Measurements from ENCODE around the gene NCMAP. TPM values are rescaled to one million over a fixed set of nuclear protein-coding genes. Genes with fewer than 3 reads are reported as not detected.

Gene NCMAP
- total and polyA plus RNA-seq, 2 of the 4 experiments (the other 2 are of a cell fraction), result not detected

DNA sequence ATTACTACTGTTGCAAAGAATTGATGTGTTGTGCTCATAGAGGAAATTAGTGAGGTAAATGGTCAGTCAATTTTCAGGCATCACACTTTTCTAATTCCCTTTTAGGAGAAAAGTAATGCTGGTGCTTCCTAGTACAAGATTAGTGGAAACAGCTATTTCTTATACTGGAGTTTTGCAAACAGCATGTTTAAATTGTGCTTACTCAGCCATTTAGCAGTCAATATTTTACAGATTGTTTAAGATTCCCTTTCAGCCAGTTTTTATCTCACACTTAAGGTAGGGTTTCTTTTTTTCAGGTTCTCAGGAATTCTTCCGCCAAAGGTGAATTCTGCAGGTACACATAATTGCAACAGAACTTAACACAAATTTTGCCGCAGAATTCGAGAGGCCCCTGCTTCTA is 98.1 kb downstream of the NCMAP start:
- Histone ChIP-seq H4K5ac (ENCODE audit: low read depth, low read length) (no peak overlapping the region), H4K8ac (ENCODE audit: low read depth in 2 of 2, low read length in 2 of 2) (no peak overlapping the region), H3K14ac (replicated peaks; ENCODE audit: low read depth, low read length) (no peak overlapping the region), H2BK120ac (ENCODE audit: low read depth, low read length) (no peak overlapping the region), H3K36me3 (ENCODE audit: control insufficient read depth, insufficient read depth, low read length) (peaks cover 58% of the 10 kb centered on the region), H3K4me2 (ENCODE audit: low read depth, low read length) (no peak overlapping the region), H4K91ac (ENCODE audit: insufficient read depth, low read depth, low read length) (no peak overlapping the region), H4K20me1 (ENCODE audit: insufficient read depth, low read length) (peaks cover 10% of the 10 kb centered on the region; the same call in 1 of the 2 replicates), H3K4ac (ENCODE audit: low read depth, low read length) (no peak overlapping the region), H3K27me3 (ENCODE audit: control insufficient read depth, insufficient read depth, low read length) (no peaks in the 10 kb centered on the region), H2AFZ (replicated peaks; ENCODE audit: low read length, poor library complexity) (no peak overlapping the region), H3K27ac (ENCODE audit: insufficient read depth, low read length) (no peak overlapping the region), H3K9me3 (ENCODE audit: control insufficient read depth, insufficient read depth, low read length) (no peaks in the 10 kb centered on the region), H2AK9ac (replicated peaks; ENCODE audit: low read depth, low read length, poor library complexity) (no peak overlapping the region), H3K9ac (ENCODE audit: low read depth, low read length) (no peak overlapping the region), H2BK20ac (ENCODE audit: low read depth, low read length) (no peak overlapping the region), H3K4me3 (ENCODE audit: insufficient read depth, low read depth, low read length) (no peak overlapping the region), H3K18ac (ENCODE audit: low read depth, low read length) (no peak overlapping the region), H3K4me1 (ENCODE audit: control insufficient read depth, insufficient read depth, low read length) (no peaks in the 10 kb centered on the region), H3K79me1 (ENCODE audit: low read depth in 1 of 2, low read length in 2 of 2) (peaks cover 23 to 40% of the 10 kb centered on the region in 2 experiments), H3K23ac (ENCODE audit: low read depth, low read length) (no peak overlapping the region), H2BK15ac (ENCODE audit: low read depth, low read length) (no peak overlapping the region), H2BK5ac (ENCODE audit: low read depth, low read length, poor library complexity, severe bottlenecking) (no peak overlapping the region), H3K9me1 (ENCODE audit: insufficient read depth, low read length) (no peaks in the 10 kb centered on the region), H3K56ac (ENCODE audit: extremely low read depth, insufficient read depth, low read length) (no peak overlapping the region), H2AK5ac (ENCODE audit: low read depth, low read length) (no peak overlapping the region)
- POLR2A ChIA-PET (ENCODE audit: unreplicated experiment), result no interaction called here
- ATAC-seq (ENCODE audit: low read depth) (no peak), DNase-seq (no peak)
- no TSS peak for BruUV-seq (replicated peaks)
- no CpG with 5 or more reads among the region's 3 CpGs for WGBS, 2 experiments (ENCODE audit: extremely low coverage in 2 of 2, insufficient read length in 1 of 2)
- TF ChIP-seq RAD21 (IDR thresholded peaks at IDR 0.05; ENCODE audit: low read length), result no peak
- peak; percentile 96 for TF ChIP-seq MAFK (IDR thresholded peaks at IDR 0.05; ENCODE audit: low read depth, low read length)
- no peak for TF ChIP-seq FOS (IDR thresholded peaks at IDR 0.05; ENCODE audit: low read depth, low read length)
- CTCF ChIA-PET, result interaction anchor here (0.6 kb wide), 1 partner anchor 191 kb away, joined by 3 read pairs; no protein-coding TSS in a partner anchor
- intact Hi-C loops (cut with micrococcal nuclease), result no loop called here
- in situ Hi-C loops (cut with MboI; ENCODE audit: low sequenced_read_pairs), result no loop called here
- dilution Hi-C loops (cut with HindIII; ENCODE audit: low sequenced_read_pairs, unreplicated experiment), result loop anchor here (25.0 kb wide), 1 partner anchor 558 kb away; no protein-coding TSS in a partner anchor
